ENCODE measurements around the gene SLC23A1.
"Not testable (repeated sequence)": the region's sequence is repeated elsewhere in the genome, so short reads cannot be mapped to it uniquely, and the experiment has no call there.

Gene SLC23A1

DNA sequence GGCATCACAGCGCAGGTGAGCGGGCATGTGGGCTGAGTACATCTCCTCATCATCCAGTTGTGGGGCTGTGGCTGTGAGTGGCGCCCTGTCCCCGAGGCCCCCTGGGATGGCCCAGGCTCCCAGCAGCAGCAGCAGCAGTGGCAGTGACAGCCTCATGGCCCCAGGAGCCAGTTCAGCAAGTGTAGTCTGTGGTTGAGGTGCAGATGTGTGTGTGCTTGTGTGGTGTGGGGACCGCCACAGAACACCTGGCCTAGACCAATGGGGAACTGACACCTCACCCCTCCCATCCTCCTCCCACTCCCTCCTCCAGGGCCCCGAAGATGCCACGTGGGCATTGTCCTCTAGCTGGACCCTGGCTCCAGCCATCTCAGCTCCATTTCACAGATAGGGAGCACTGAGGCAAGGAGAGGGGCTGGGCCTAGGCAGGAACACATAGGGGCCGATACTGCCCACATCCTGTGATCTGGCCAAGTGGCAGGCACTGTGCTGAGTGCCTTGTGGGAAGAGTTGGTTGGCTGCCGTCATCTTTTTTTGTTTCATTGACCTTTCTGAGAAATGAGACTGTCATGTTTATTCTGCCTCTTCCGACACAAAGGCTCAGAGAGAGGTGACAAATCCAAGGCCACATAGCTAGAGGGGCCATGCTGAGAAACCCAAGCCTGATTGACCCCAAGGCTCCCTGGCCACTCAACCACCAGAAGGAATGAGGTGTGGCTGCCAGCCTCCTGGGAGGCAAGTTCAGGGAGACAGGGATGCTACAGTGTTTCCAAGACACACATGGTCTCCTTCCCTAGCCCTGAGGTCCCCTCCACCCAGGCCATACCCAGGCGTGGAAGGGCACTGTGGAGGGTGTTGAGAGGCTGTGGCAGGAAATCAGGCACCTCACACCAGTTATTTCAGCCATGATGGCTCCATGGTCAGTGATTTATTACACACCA, 6.9 kb upstream of the SLC23A1 start, which contains the start of gene MZB1:
Gene MZB1, minus strand, starts transcription at position 213 of the 938 bp plus-strand sequence. Its CDS starts 57 bp downstream, at position 156.
- DNase-seq (ENCODE audit: low read depth): peak; percentile 25

DNA sequence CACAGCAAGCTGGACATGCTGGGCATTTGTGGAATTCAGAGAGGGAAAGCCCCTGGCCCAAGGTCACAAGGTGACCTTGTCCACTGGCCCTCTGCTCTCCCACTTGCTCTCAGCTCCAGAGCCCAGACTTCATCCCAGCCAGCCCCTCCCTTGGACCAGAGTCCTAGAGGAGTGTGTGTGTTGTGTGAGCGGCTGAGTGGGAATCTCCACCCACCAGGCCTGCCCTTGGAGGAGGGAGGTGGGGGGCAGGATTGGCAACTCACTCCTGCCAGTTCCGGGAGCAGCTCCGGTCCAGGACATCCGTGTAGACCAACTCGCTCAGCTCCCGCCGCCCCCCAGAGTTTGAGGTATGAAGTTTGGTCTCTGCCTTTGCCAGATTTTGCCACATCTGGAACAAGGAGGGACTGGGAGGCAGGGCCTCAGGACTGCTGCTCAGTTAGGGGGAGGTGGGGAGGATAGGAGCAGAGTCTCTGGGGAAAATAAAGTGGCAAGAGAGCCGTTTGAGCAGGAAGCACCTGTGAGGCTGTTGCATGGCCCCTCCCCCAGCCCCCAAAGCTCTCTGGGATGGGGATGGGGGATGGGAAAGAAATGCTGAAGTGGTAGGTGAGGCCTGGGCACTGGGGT, 5.2 kb upstream of the SLC23A1 start:
- DNase-seq (ENCODE audit: low read depth): no peak

- DNase-seq (ENCODE audit: low read depth): no peak
Observed at GRCh38 chr5:139387611-139388197, 4.6 kb upstream of the SLC23A1 start.

DNA sequence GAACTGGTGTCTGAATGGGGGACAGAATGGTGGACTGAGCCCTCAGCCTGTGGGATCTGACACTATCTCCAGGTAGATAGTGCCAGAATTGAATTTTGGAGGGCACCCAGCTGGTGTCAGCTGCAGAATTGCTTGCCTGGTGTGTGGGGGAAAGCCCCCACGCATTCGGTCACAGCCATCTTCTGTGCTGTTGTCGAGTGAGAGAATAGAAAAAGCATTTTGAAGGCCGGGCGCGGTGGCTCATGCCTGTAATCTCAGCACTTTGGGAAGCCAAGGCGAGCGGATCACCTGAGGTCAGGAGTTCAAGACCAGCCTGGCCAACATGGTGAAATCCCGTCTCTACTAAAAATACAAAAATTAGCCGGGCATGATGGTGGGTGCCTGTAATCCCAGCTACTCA, 3.9 kb upstream of the SLC23A1 start:
- not testable (repeated sequence) for DNase-seq (ENCODE audit: low read depth)

GRCh38 chr5:139386050-139386438, 2.9 kb upstream of the SLC23A1 start:
- DNase-seq (ENCODE audit: low read depth): no peak

DNA sequence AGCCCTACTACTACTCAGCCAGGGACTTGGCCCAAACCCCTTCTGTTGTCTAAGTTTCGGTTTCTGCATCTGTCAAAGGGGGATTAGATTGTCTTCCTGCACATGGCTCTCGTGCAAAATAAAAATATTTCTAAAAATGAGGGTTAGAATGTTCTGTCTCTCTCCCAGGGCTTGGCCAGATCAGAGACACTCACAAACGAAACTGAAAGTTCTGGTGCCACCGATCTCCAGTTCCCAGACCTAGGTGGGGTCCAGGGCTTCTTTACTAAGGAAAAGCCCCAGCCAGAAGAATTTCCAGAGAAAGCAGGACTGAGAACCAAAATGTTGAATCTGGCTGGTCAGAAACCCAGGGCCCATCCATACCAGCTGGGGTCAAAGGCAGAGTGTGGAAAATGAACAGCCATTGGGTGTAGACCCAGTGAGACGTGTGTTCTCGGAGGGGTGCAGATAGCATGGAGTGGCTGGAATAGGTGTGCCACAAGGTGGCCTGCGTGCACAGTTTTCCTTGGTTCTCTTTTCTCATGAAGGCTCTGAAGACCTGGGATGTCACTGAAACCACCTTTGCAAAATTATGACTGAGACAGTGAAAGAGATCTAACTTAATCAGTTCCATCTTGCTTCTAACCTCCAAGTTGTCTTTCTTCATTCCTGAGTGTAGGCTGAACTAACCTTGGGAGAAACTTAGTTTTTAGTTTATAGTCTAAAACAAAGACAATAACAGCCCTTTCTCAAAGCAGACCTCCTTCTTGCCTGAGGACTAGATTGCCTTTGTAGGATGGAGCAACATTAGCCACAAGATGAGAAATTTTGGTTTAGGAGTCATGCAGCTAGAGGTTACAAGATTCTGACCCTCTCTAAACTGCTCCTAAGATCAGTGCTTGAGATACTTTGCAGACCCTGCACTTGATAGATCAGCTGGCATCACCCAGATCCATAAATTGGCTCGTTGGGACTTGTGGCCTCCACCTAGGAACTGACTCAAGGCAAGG, 2.3 kb upstream of the SLC23A1 start:
- no peak for DNase-seq (ENCODE audit: low read depth)

- DNase-seq (ENCODE audit: low read depth): no peak
Observed at GRCh38 chr5:139384591-139385051, 1.5 kb upstream of the SLC23A1 start.

DNA sequence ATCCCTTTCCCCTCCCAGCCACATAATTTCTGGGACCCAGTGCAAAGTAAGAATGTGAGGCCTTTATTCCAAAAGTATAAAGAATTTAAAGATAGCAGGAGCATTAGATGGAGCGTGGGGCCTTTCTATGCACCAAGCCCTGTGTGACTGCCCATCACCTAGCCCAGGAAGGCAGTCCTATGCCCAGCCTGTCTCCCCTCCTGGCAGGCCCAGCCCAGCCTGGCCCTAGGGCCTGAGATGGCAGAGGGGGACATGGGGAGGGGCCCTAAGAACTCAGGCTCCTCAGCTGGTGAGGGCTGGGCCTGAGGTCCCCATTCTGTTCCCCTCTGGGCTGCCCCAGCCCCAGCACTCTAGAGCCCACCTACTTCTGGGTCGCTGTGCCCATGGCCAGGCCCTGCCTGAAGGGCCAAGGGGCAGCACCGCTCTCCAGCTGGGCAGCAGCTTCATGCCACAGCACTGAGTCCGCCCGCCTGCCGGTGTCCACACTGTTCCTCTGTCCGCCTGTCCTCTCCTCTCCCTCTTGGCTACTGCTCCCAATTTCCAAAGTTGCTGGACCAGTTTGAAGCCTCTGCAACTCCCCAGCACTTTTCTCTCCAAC, 995 bp upstream of the SLC23A1 start:
- no peak for DNase-seq (ENCODE audit: low read depth)

DNA sequence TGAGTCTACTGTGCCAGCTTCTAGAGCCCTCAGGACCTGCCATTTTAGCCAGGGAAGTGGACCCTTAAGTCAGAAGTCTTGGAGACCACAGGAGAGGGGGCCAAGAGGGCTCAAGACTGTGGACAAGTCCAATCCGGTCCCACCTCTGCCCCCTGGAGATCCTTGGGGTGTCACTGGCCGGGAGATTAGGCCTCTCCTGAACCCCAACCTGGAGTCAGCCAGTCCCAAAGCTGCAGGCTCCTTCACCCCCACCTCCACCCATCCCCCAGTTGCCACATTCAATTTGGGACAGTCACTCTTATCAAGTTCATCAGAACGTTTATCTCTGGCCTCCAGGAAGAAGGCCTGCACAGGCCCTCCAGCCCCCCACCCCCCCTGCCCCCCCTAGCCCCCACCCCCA, 290 bp downstream of the SLC23A1 start:
- DNase-seq (ENCODE audit: low read depth): no peak

DNA sequence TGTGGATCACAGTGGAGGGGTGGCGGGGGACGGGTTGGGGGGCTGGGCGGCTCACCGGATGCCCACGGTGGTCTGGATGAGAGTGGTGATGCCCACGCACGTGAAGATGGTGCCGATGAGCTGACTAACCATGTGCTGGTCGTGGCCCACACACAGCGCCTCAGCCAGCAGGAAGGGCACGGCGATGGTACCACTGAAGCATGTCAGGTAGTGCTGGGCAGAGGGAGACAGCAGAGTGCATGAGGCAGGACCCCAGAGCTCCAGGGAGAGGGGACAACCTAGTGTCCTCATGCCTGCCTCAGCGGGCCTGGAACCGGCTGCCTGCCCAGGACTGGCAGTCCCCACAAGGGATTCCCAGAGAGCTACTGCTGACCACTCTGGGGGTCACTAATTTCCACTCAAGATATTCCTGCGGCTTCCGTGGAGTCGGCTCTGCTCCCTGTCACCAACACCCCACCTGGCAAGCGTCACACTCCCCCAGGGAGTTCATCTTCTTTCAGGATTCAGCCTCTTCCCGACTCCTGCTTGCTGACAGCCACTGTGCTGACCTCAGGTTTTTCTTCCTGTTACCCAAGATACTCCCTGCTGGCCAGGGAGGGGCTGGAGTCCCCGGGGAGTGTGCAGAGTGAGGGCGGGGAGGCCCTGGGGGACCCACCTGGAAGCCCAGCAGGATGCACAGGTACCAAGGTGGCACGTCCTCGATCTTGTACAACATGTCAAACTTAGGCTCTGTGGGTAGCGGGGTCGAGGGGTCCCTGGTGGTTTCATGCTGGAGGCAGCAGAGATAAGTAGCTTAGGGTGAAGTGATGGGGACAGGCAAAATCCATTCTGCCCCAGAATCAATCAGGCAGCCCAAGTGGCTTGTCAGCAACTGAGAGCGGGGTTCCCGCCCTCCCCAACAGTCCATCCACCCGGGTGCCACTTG, 998 bp downstream of the SLC23A1 start:
- DNase-seq (ENCODE audit: low read depth): no peak

- DNase-seq (ENCODE audit: low read depth): no peak
Observed at GRCh38 chr5:139379626-139380449, 3.3 kb downstream of the SLC23A1 start.

GRCh38 chr5:139378941-139379361, 4.1 kb downstream of the SLC23A1 start:
- no peak for DNase-seq (ENCODE audit: low read depth)

- no peak for DNase-seq (ENCODE audit: low read depth)
Observed at GRCh38 chr5:139378101-139378825, 4.8 kb downstream of the SLC23A1 start.

- DNase-seq (ENCODE audit: low read depth): no peak
Observed at GRCh38 chr5:139377226-139377625, 5.9 kb downstream of the SLC23A1 start.

DNA sequence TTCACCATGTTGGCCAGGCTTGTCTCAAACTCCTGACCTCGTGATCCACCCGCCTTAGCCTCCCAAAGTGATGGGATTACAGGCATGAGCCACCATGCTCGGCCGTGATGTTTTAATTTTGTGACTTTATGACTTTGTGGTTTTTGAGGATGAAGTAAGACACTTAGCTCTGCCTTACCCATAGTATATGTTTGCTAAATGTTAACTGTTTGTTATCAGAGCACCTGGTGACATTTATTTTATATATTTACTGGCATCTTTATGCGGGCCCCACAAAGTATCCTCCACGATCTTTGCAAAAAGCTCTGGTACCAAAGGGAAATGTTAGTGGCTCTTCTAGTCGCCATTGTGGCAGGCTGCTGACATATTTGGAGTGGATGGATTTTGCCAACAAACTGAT, 6.7 kb downstream of the SLC23A1 start:
- DNase-seq (ENCODE audit: low read depth): no peak

DNA sequence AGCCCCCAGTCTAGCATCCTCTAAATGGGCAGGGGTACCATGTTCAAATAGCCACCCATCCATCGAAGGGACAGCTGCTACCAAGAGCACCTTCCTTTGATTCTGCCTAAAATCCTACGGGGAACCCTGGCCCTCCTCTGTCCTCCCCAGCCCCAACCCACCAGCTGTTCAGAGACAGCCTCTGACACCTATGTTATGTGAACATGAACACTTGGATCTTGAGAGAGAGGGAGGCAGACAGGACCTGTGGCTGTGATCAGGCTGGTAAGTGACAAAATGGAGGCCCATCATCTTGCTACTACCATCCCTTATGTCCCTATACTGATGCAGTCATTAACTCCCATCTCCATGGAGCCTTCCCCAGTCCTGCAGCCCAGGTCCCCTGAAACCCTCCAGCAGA, 8.2 kb downstream of the SLC23A1 start:
- DNase-seq (ENCODE audit: low read depth): no peak

- no peak for DNase-seq (ENCODE audit: low read depth)
Observed at GRCh38 chr5:139371482-139372435, 11.3 kb downstream of the SLC23A1 start.

Data from activated T-helper 1 cell treated with Interleukin-2 at 50 U/mL for 16 hours (primary cell).